Tibial nerve (tissue), 4 donors: Measurements from ENCODE around the gene CFAP97.

Experiments
- EP300 ChIP-seq, 2 donors: sonication (generic); formaldehyde crosslinking; IDR thresholded peaks; one replicate each; pipeline ENCODE4 v1.6.1; 2017; ENCODE audit warnings: antibody characterized with exemption in 2 of 2, mild to moderate bottlenecking in 1 of 2
- POLR2A ChIP-seq, 2 donors: fragments of 450-650 bp; IDR thresholded peaks; one replicate each; pipeline ENCODE4 v1.6.1; 2017; ENCODE audit warnings: antibody characterized with exemption in 2 of 2, mild to moderate bottlenecking in 2 of 2, moderate library complexity in 2 of 2
- TF ChIP-seq, protein P1 (sequence below), 5 experiments: fragments of 200-600 bp in 3 of 5; fragments of 450-650 bp in 2 of 5; sonication (generic) in 3 of 5; IDR thresholded peaks; one replicate each; pipeline ENCODE4 v1.5.1; 2016 to 2019; ENCODE audit warnings: antibody characterized with exemption in 5 of 5, mild to moderate bottlenecking in 3 of 5, moderate library complexity in 2 of 5

DNA sequence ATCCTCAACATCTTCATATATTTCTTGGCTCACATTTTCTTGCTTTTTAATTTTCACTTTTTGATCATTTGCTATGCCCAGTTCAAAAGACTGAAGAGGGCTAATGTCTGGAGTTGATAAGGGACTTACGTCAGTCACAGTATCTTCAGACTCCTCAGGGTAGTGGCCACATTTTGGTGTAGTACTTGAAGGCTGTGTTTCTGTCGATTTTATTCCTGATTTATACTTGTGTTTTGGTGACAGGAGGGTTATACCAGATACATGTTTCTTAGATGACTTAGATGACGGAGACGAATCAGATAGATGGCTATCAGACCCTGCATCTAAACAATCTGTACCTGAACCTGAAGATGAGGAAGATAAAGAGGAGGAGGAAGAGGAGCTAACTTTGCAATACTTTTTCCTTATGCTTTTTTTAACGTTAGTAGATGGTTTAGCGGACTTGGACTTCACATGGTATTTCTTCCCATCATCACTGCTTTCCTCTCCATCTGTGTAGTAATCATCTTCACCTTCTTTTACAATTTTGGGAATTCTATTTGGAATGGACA is 13.4 kb downstream of the CFAP97 start:
- no peak for TF ChIP-seq POLR2A (IDR thresholded peaks at IDR 0.05)
- TF ChIP-seq, protein P1, sequence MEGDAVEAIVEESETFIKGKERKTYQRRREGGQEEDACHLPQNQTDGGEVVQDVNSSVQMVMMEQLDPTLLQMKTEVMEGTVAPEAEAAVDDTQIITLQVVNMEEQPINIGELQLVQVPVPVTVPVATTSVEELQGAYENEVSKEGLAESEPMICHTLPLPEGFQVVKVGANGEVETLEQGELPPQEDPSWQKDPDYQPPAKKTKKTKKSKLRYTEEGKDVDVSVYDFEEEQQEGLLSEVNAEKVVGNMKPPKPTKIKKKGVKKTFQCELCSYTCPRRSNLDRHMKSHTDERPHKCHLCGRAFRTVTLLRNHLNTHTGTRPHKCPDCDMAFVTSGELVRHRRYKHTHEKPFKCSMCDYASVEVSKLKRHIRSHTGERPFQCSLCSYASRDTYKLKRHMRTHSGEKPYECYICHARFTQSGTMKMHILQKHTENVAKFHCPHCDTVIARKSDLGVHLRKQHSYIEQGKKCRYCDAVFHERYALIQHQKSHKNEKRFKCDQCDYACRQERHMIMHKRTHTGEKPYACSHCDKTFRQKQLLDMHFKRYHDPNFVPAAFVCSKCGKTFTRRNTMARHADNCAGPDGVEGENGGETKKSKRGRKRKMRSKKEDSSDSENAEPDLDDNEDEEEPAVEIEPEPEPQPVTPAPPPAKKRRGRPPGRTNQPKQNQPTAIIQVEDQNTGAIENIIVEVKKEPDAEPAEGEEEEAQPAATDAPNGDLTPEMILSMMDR (IDR thresholded peaks at IDR 0.05) = no peak
- TF ChIP-seq EP300 (IDR thresholded peaks at IDR 0.05) = no peak
